ENCODE results near the gene CCBE1. TPM values are rescaled to one million over a fixed set of nuclear protein-coding genes. Genes with fewer than 3 reads are reported as not detected.

Gene CCBE1
- total RNA-seq, 1 experiment from 2014 or later = 0.09 TPM

GRCh38 chr18:59388817-59389216 lies 308.4 kb downstream of the CCBE1 start:
- H3K9me3 ChIP-seq = no peaks in the 10 kb centered on the region
- no peak for DNase-seq
- ChIA-PET CTCF (no interaction called here), POLR2A (no interaction called here)
- no peaks in the 10 kb centered on the region for H3K36me3 ChIP-seq (ENCODE audit: control insufficient read depth, insufficient read depth, low read length)
- TF ChIP-seq CTCF (IDR thresholded peaks at IDR 0.05; ENCODE audit: insufficient read depth in 1 of 2, low read depth in 1 of 2, low read length in 1 of 2, severe bottlenecking in 1 of 2, unreplicated experiment in 1 of 2) = no peak
- Mint-ChIP-seq H3K4me3 (ENCODE audit: unreplicated experiment) (no peak overlapping the region), H3K27me3 (ENCODE audit: insufficient read depth, unreplicated experiment) (no peaks in the 10 kb centered on the region), H3K9me3 (ENCODE audit: unreplicated experiment) (no peaks in the 10 kb centered on the region), H3K27ac (ENCODE audit: unreplicated experiment) (no peak overlapping the region), H3K4me1 (ENCODE audit: low read depth, unreplicated experiment) (no peaks in the 10 kb centered on the region), H3K36me3 (ENCODE audit: insufficient read depth, unreplicated experiment) (no peaks in the 10 kb centered on the region)
- BruUV-seq (replicated peaks) = no TSS peak
- no peak overlapping the region for H3K4me3 ChIP-seq (ENCODE audit: low read depth, low read length)
- no peaks in the 10 kb centered on the region for H3K27me3 ChIP-seq (replicated peaks; ENCODE audit: control insufficient read depth, insufficient read depth, low read length)
- intact Hi-C loops (cut with micrococcal nuclease; ENCODE audit: unreplicated experiment) = no loop called here
- no peaks in the 10 kb centered on the region for H3K4me1 ChIP-seq

GRCh38 chr18:59387687-59388565 lies 309.3 kb downstream of the CCBE1 start:
- ChIA-PET CTCF (no interaction called here), POLR2A (no interaction called here)
- no peak overlapping the region for H3K4me3 Mint-ChIP-seq (ENCODE audit: unreplicated experiment)
- H3K4me1 Mint-ChIP-seq (ENCODE audit: low read depth, unreplicated experiment) = no peaks in the 10 kb centered on the region
- Histone ChIP-seq H3K9me3 (no peaks in the 10 kb centered on the region), H3K4me3 (ENCODE audit: low read depth, low read length) (no peak overlapping the region), H3K27me3 (replicated peaks; ENCODE audit: control insufficient read depth, insufficient read depth, low read length) (no peaks in the 10 kb centered on the region), H3K4me1 (no peaks in the 10 kb centered on the region), H3K36me3 (ENCODE audit: control insufficient read depth, insufficient read depth, low read length) (no peaks in the 10 kb centered on the region)
- no peak overlapping the region for H3K27ac Mint-ChIP-seq (ENCODE audit: unreplicated experiment)
- BruUV-seq (replicated peaks) = no TSS peak
- intact Hi-C loops (cut with micrococcal nuclease; ENCODE audit: unreplicated experiment) = no loop called here
- H3K9me3 Mint-ChIP-seq (ENCODE audit: unreplicated experiment) = no peaks in the 10 kb centered on the region
- H3K27me3 Mint-ChIP-seq (ENCODE audit: insufficient read depth, unreplicated experiment) = no peaks in the 10 kb centered on the region
- no peak for DNase-seq
- TF ChIP-seq CTCF (IDR thresholded peaks at IDR 0.05; ENCODE audit: insufficient read depth in 1 of 2, low read depth in 1 of 2, low read length in 1 of 2, severe bottlenecking in 1 of 2, unreplicated experiment in 1 of 2) = no peak
- H3K36me3 Mint-ChIP-seq (ENCODE audit: insufficient read depth, unreplicated experiment) = no peaks in the 10 kb centered on the region

GRCh38 chr18:59386909-59387686 lies 310.1 kb downstream of the CCBE1 start:
- Mint-ChIP-seq H3K9me3 (ENCODE audit: unreplicated experiment) (no peaks in the 10 kb centered on the region), H3K4me3 (ENCODE audit: unreplicated experiment) (no peak overlapping the region), H3K27ac (ENCODE audit: unreplicated experiment) (no peak overlapping the region), H3K27me3 (ENCODE audit: insufficient read depth, unreplicated experiment) (peaks cover under 1% of the 10 kb centered on the region), H3K36me3 (ENCODE audit: insufficient read depth, unreplicated experiment) (no peaks in the 10 kb centered on the region), H3K4me1 (ENCODE audit: low read depth, unreplicated experiment) (no peaks in the 10 kb centered on the region)
- TF ChIP-seq CTCF (IDR thresholded peaks at IDR 0.05; ENCODE audit: insufficient read depth in 1 of 2, low read depth in 1 of 2, low read length in 1 of 2, severe bottlenecking in 1 of 2, unreplicated experiment in 1 of 2) = no peak
- no peaks in the 10 kb centered on the region for H3K9me3 ChIP-seq
- no peaks in the 10 kb centered on the region for H3K4me1 ChIP-seq
- BruUV-seq (replicated peaks) = no TSS peak
- H3K36me3 ChIP-seq (ENCODE audit: control insufficient read depth, insufficient read depth, low read length) = no peaks in the 10 kb centered on the region
- ChIA-PET CTCF (no interaction called here), POLR2A (no interaction called here)
- DNase-seq = no peak
- H3K27me3 ChIP-seq (replicated peaks; ENCODE audit: control insufficient read depth, insufficient read depth, low read length) = no peaks in the 10 kb centered on the region
- H3K4me3 ChIP-seq (ENCODE audit: low read depth, low read length) = no peak overlapping the region
- intact Hi-C loops (cut with micrococcal nuclease; ENCODE audit: unreplicated experiment) = no loop called here
